ENCODE results near the gene SLC13A4.
"Not testable (repeated sequence)": the region's sequence is repeated elsewhere in the genome, so short reads cannot be mapped to it uniquely, and the experiment has no call there.

SLC13A4 gene

DNA sequence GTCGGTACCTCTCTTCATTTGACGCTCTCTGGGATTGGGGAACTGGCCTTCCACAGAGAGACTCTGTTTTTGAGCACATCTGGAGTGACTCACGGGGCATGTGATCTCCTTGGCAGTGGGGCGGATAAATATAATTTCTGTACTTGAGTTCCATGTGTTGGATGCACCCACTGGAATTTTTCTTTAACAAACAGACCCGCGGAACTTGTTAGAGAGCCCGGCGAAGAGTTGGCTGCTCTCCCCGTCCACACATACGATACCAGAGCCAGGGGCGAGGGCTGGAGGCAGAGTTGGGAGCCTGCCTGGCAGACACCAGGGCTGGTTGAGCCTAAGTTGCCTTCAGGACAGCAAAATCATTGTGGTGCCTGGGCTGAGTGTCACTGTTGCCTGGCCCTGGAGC lies 20.8 kb upstream of the SLC13A4 start, which contains the start of gene FAM180A:
Gene FAM180A (minus strand): TSS at position 44 of the 400 bp plus-strand sequence. CDS start 233 bp downstream, outside the sequence.
- DNase-seq: no peak

GRCh38 chr7:135747366-135747765 lies 19.4 kb upstream of the SLC13A4 start:
- no peak for DNase-seq

- no peak for DNase-seq
These were observed 17.8 kb upstream of the SLC13A4 start for GRCh38 chr7:135745703-135746312.

- DNase-seq: no peak
These were observed 17.1 kb upstream of the SLC13A4 start for GRCh38 chr7:135744938-135745702.

- DNase-seq: no peak
These were observed 16.1 kb upstream of the SLC13A4 start for GRCh38 chr7:135743907-135744731.

GRCh38 chr7:135742371-135742770 lies 14.4 kb upstream of the SLC13A4 start:
- no peak for DNase-seq

DNA sequence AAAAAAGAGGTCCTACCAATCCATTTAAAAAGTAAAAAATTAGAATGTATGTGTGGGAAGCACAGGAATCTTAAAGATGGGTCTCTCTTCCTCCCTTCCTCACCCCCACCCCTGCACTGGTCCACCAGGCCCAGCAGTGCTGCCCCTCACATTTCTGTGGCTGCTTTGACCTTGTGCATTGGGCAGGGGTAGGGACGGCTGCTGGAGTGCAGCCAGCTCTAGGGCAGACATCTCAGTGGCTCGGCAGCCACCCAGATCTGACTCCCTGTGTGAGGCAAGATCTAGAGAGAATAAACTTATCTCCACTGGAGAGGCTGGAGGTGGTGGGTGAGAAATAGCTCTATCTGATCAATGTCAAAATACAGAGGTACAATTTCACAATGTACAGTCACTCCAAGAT lies 13.9 kb upstream of the SLC13A4 start:
- no peak for DNase-seq

DNA sequence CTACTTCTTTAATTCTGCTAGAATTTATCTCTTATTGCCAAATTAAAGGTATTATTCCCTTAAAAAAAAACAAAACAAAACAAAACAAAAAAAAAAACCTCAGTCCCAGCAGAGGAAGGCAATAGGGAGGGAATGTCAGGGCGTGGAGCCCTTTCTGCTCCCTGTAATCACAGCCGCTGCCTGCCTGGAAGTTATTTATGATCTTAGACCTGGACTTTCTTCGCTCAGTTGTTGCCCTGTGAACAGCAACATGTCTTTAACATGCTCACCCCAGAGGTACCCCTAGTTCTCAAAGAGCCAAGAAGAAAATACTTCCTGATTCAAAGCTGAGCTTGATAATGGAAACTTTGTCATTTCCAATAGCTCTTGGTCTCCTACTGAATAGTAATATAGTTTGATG lies 12.9 kb upstream of the SLC13A4 start:
- DNase-seq: no peak

GRCh38 chr7:135737306-135737647 lies 9.3 kb upstream of the SLC13A4 start:
- not testable (repeated sequence) for DNase-seq

- no peak for DNase-seq
These were observed 8.8 kb upstream of the SLC13A4 start for GRCh38 chr7:135736586-135737305.

GRCh38 chr7:135734343-135734689 lies 6.3 kb upstream of the SLC13A4 start:
- DNase-seq: no peak

GRCh38 chr7:135733603-135734342 lies 5.8 kb upstream of the SLC13A4 start:
- no peak for DNase-seq

- DNase-seq: no peak
These were observed 3.1 kb upstream of the SLC13A4 start for GRCh38 chr7:135731131-135731530.

DNA sequence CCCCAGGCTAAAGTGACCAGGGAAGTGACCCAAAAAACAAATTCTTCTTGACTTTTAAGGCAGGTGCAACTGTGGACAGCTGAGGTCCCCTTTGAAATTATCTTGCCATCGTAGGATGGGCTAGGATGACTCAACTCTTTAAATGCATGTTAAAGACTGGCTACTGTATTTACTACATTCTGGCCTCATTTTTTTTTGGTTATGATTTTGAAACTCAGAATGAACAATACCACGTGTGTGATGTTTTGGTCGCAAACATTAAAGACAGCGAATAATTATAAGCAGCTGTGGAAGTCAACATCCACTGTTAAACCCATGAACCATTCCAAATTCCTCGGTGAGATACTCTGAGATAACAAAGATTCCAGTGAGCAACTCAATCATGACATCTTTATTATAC lies 1.2 kb upstream of the SLC13A4 start:
- DNase-seq: no peak

DNA sequence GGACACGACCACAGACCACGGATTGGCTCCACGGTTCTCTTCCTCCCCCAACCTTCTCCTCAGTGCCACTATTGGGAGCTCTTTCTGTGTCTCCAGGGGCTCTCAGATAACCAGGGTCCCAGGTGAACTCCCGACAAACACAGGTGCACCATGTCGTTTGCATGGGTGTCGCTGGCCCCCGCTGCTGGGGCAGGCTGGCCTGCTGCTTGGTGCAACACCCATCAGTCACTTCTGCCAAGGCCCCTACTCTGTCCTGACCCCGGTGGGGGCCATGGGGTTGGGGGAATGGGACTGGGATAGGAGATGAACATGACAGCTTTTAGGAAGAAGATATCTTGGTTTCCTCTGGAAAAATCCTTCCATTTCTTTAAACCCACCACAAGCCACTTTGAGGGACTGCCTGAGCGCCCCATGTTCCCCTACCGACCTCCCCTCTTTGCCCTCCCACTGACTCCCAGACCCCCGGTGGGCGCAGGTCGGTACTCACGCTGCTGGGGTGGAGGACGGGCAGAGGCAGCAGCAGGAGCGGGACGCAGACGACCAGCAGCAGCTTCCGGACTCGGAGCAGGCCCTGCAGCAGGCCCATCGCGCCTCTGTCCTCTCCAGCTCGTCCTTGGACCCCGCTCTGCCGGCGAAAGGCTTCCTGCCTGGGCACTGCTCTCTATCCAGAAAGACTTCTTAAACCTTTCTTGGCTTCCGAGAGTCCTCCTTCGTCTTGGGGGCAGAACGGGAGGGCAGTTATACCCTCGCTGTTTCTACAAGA lies 894 bp downstream of the SLC13A4 start:
- no peak for DNase-seq

DNA sequence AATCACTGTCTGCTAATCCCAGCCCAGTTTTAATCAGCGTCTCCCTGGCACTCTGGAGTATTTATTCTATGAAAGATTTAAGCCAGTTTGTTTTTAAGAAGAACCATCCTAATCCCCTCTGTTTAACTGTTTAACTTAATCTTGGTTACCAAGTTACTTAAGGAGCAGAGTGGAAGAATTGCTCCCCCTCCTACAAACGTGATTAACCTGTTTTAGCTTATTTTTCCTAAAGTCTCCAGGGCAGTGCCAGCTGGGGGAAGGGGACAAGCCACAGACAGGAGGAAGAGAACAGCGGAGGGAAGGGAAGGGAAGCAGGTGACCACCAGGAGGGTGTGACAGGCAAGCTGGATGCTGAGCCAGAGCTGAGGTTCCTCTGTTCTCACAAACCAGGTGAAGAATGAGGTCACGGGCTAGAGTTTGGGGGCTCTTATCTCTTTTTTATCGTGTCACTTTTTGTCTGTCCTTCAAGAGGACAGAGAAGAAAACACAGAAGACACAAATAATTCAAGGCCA lies 1.7 kb downstream of the SLC13A4 start:
- no peak for DNase-seq

DNA sequence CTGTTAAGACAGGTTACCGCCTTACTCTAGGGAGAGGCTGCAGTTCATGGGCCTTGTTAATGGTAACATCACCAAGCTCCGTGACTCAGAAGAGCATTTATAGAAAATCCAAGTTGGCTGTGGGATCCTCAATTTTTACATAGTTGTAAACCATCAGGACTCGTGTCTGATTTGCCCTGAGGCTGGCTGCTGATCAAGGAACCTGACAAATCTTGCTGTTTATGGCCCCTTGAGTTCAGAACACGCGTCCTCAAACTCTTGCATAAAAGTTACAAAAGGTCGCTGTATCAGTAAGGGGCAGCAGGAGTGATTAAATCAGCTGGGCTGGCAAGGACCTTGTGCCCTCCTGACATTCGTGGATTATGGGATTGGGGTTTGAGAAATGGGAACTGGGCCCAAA lies 4.6 kb downstream of the SLC13A4 start:
- no peak for DNase-seq

DNA sequence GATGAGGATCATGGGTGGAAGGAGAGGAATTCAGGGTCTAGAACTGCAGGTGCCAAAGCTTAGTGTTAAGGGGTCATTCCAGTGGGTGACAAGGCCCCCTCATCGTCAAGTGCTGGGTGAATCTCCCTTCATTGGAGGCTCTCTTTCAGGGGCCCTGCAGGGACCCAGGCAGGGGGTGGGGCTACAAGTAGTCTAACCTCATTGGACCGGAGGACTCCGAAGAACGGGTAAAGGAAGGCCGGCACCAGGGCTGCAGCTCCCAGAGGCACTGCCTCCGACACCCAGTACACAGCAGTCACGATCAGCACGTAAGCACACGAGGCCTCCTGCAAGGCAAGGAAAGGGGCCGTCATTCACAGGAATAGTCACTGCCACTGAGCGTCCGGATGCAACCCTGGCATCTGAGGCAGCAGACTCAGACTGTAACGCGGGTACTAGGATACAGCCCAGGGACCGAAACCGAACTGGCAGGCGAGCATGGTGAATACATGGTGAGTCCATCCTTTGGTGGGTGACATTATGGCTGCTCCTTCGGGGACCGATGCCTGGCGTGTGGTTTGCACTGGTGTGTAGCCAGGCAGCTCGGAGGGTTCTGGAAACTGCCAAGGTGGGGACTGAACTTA lies 6.7 kb downstream of the SLC13A4 start:
- DNase-seq: no peak

DNA sequence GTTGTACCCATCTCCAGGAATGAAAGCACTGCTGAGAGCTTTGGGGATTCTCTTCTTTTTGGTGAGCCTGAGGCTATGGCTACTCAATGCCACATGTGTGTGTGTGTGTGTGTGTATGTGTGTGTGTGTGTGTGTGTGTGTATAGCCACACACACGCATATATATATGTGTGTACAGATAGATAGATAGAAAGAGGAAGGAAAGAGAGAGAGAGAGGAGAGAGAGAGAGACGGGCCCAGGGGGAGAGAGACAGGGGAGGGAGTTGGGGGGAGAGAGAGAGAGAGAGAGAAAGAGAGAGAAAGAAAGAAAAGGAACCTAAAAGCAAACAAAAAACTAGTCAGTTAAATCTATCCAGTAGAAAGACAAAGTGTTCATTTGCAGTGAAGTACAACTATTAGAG lies 8.3 kb downstream of the SLC13A4 start:
- DNase-seq: no peak

GRCh38 chr7:135718794-135719437 lies 9.1 kb downstream of the SLC13A4 start:
- DNase-seq: no peak
